ENCODE data around the gene IGFBP7.

DNA sequence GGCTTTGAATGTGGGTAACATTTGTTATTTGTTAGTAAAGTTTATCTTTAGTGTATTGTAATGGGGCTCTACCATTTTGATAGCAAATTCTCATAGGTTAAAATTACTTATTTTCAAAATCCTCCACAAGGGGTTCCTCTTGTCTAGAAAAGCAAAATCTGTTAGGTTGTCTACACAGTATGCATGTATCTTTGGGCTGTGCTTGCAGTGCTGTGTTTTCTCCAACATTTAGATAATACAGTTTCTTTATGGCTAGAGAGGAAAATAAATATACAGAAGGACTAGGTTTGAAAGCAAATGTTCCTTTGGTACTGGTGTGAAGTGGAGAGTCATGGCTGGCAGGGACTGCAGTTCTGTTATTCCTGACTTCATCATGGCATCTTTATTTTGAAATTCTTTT is 91.2 kb downstream of the IGFBP7 start:
- no peak for TF ChIP-seq EZH2 (IDR thresholded peaks at IDR 0.05; ENCODE audit: insufficient read depth, poor library complexity, severe bottlenecking)
- TF ChIP-seq EZH2phosphoT487 (IDR thresholded peaks at IDR 0.05; ENCODE audit: insufficient read depth, low read depth): no peak
